Activated CD8-positive, alpha-beta memory T cell treated with anti-CD3 and anti-CD28 coated beads, Interleukin-2, amount 10 ng/mL, durations not matched to agents 7 days and 5 days (primary cell): Measurements from ENCODE around the gene GALT. TPM values are rescaled to one million over a fixed set of nuclear protein-coding genes. Genes with fewer than 3 reads are reported as not detected.

Experiments
- ATAC-seq: fragments of 150-1000 bp; cut with Tn5 transposase; one replicate; pipeline ENCODE4 v1.10.0; 2021; ENCODE audit warnings: moderate library complexity
- CTCF ChIA-PET: fragments of 350-600 bp; sonication (Branson Sonifier 250); formaldehyde crosslinking; loops from one replicate; lab custom pipeline; 2021; ENCODE audit warnings: antibody characterized with exemption; lab: Charles Lee
- DNase-seq: peaks from one replicate; pipeline ENCODE4 v3.0.0-alpha.2; 2020
- H3K27ac Mint-ChIP-seq: one replicate; pipeline ENCODE4 v1.8.0; 2021; ENCODE audit warnings: mild to moderate bottlenecking, mixed read lengths
- H3K27me3 Mint-ChIP-seq: one replicate; pipeline ENCODE4 v1.8.0; 2021; ENCODE audit warnings: mixed read lengths
- H3K36me3 Mint-ChIP-seq: one replicate; pipeline ENCODE4 v1.8.0; 2021; ENCODE audit warnings: mild to moderate bottlenecking, mixed read lengths
- H3K4me1 Mint-ChIP-seq: one replicate; pipeline ENCODE4 v1.8.0; 2021; ENCODE audit warnings: mixed read lengths
- H3K4me3 Mint-ChIP-seq: one replicate; pipeline ENCODE4 v1.8.0; 2021; ENCODE audit warnings: mild to moderate bottlenecking, moderate library complexity, mixed read lengths
- H3K9me3 Mint-ChIP-seq: one replicate; pipeline ENCODE4 v1.8.0; 2022; ENCODE audit warnings: low read depth, mixed read lengths
- total RNA-seq, 2 experiments: library from RNA; stranded (reverse); gene quantifications; one replicate each; pipeline ENCODE4 v1.2.3, GENCODE V29; 2021

GALT gene
- total RNA-seq, 2 experiments from 2014 or later: 61.0 to 71.3 TPM

GRCh38 chr9:34612788-34613390 lies 33.6 kb upstream of the GALT start:
- peaks cover 14% of the 10 kb centered on the region for H3K36me3 Mint-ChIP-seq
- H3K27ac Mint-ChIP-seq: peak overlapping the region; percentile 83
- CTCF ChIA-PET: interaction anchor here (0.6 to 16.1 kb wide), 16 partner anchors 8 to 235 kb away, joined by 3 to 293 read pairs (median 5); partner anchors contain the start of genes ARID3C, DCTN3, GALT and SIGMAR1
- peak overlapping the region; percentile 82 for H3K4me3 Mint-ChIP-seq
- no peaks in the 10 kb centered on the region for H3K9me3 Mint-ChIP-seq
- ATAC-seq (peak; percentile 54), DNase-seq (peak; percentile 83)
- H3K27me3 Mint-ChIP-seq: no peaks in the 10 kb centered on the region
- H3K4me1 Mint-ChIP-seq: peaks cover 23% of the 10 kb centered on the region

- Mint-ChIP-seq H3K36me3 (peaks cover 14% of the 10 kb centered on the region), H3K4me1 (peaks cover 37% of the 10 kb centered on the region), H3K27me3 (no peaks in the 10 kb centered on the region), H3K27ac (no peak overlapping the region), H3K9me3 (no peaks in the 10 kb centered on the region), H3K4me3 (no peak overlapping the region)
- ATAC-seq (no peak), DNase-seq (no peak)
- CTCF ChIA-PET: interaction anchor here (0.8 to 16.1 kb wide), 3 partner anchors 12 to 87 kb away, joined by 3 to 293 read pairs (median 10); partner anchors contain the start of genes ARID3C and SIGMAR1
Observed at GRCh38 chr9:34615132-34615531, 31.3 kb upstream of the GALT start.

GRCh38 chr9:34620061-34620994 lies 26.1 kb upstream of the GALT start, which contains the start of gene DCTN3:
Gene DCTN3, minus strand, starts transcription at chr9:34620495. Its CDS starts 31 bp downstream, at chr9:34620464.
- H3K4me1 Mint-ChIP-seq: peaks cover 25% of the 10 kb centered on the region
- peak within 1 kb of the TSS; percentile 89 for H3K4me3 Mint-ChIP-seq
- H3K36me3 Mint-ChIP-seq: peaks cover 6% of the 10 kb centered on the region
- no peaks in the 10 kb centered on the region for H3K9me3 Mint-ChIP-seq
- DNase-seq: peak; percentile 97
- peaks cover 28% of the 10 kb centered on the region for H3K27me3 Mint-ChIP-seq
- peak; percentile 99 for ATAC-seq
- peak within 1 kb of the TSS; percentile 81 for H3K27ac Mint-ChIP-seq
- CTCF ChIA-PET: interaction anchor here (1.1 to 16.1 kb wide), 10 partner anchors 9 to 243 kb away, joined by 3 to 293 read pairs (median 7); partner anchors contain the start of genes ARID3C, CCL27, GALT and MYORG

GRCh38 chr9:34623374-34624235 lies 22.9 kb upstream of the GALT start:
- peaks cover 60% of the 10 kb centered on the region for H3K27me3 Mint-ChIP-seq
- CTCF ChIA-PET: interaction anchor here (0.6 to 16.1 kb wide), 4 partner anchors 10 to 244 kb away, joined by 3 to 293 read pairs (median 4); partner anchors contain the start of genes ARID3C and SIGMAR1
- no peaks in the 10 kb centered on the region for H3K9me3 Mint-ChIP-seq
- H3K27ac Mint-ChIP-seq: no peak overlapping the region
- ATAC-seq: no peak
- no peak for DNase-seq
- peaks cover 3% of the 10 kb centered on the region for H3K36me3 Mint-ChIP-seq
- H3K4me1 Mint-ChIP-seq: peaks cover 27% of the 10 kb centered on the region
- no peak overlapping the region for H3K4me3 Mint-ChIP-seq

GRCh38 chr9:34624475-34625185 lies 21.8 kb upstream of the GALT start:
- CTCF ChIA-PET: interaction anchor here (0.9 to 16.1 kb wide), 3 partner anchors 10 to 12 kb away, joined by 3 to 293 read pairs (median 5); partner anchors contain the start of genes ARID3C, RPP25L and SIGMAR1
- DNase-seq (no peak), ATAC-seq (no peak)
- Mint-ChIP-seq H3K27ac (no peak overlapping the region), H3K4me3 (no peak overlapping the region), H3K36me3 (peaks cover 3% of the 10 kb centered on the region), H3K27me3 (peaks cover 67% of the 10 kb centered on the region), H3K4me1 (peaks cover 21% of the 10 kb centered on the region), H3K9me3 (no peaks in the 10 kb centered on the region)

GRCh38 chr9:34625186-34625486 lies 21.3 kb upstream of the GALT start:
- no peak overlapping the region for H3K27ac Mint-ChIP-seq
- no peak overlapping the region for H3K4me3 Mint-ChIP-seq
- peaks cover 19% of the 10 kb centered on the region for H3K4me1 Mint-ChIP-seq
- H3K27me3 Mint-ChIP-seq: peaks cover 72% of the 10 kb centered on the region
- no peak for ATAC-seq
- CTCF ChIA-PET: interaction anchor here (0.9 to 16.1 kb wide), 3 partner anchors 10 to 13 kb away, joined by 3 to 293 read pairs (median 5); partner anchors contain the start of genes ARID3C, RPP25L and SIGMAR1
- DNase-seq: no peak
- peaks cover 3% of the 10 kb centered on the region for H3K36me3 Mint-ChIP-seq
- no peaks in the 10 kb centered on the region for H3K9me3 Mint-ChIP-seq

GRCh38 chr9:34627716-34628655 lies 18.5 kb upstream of the GALT start:
- no peak overlapping the region for H3K27ac Mint-ChIP-seq
- H3K27me3 Mint-ChIP-seq: peaks cover 68% of the 10 kb centered on the region
- CTCF ChIA-PET: interaction anchor here (0.9 to 1.6 kb wide), 2 partner anchors 11 to 25 kb away, joined by 4 to 5 read pairs; no protein-coding TSS in a partner anchor
- peak overlapping the region; percentile 63 for H3K4me3 Mint-ChIP-seq
- peaks cover 13% of the 10 kb centered on the region for H3K4me1 Mint-ChIP-seq
- no peaks in the 10 kb centered on the region for H3K9me3 Mint-ChIP-seq
- peak; percentile 7 for ATAC-seq
- peaks cover 6% of the 10 kb centered on the region for H3K36me3 Mint-ChIP-seq
- no peak for DNase-seq

- H3K4me1 Mint-ChIP-seq: peaks cover 12% of the 10 kb centered on the region
- peak; percentile 72 for ATAC-seq
- CTCF ChIA-PET: interaction anchor here (0.8 to 12.5 kb wide), 5 partner anchors 10 to 251 kb away, joined by 3 to 293 read pairs (median 4); partner anchors contain the start of genes DCTN3 and RPP25L
- H3K36me3 Mint-ChIP-seq: peaks cover 6% of the 10 kb centered on the region
- no peak for DNase-seq
- H3K9me3 Mint-ChIP-seq: no peaks in the 10 kb centered on the region
- peak within 1 kb of the TSS; percentile 63 for H3K4me3 Mint-ChIP-seq
- H3K27me3 Mint-ChIP-seq: peaks cover 62% of the 10 kb centered on the region
- H3K27ac Mint-ChIP-seq: no peak within 1 kb of the TSS
Observed at GRCh38 chr9:34628656-34629490, 17.6 kb upstream of the GALT start, which contains the start of gene ARID3C. Gene ARID3C, minus strand, starts transcription at chr9:34629066. Its CDS starts 1,052 bp downstream, at chr9:34628014.

GRCh38 chr9:34629491-34629808 lies 17.0 kb upstream of the GALT start:
- Mint-ChIP-seq H3K9me3 (no peaks in the 10 kb centered on the region), H3K4me3 (peak overlapping the region; percentile 55)

GRCh38 chr9:34630402-34631154 lies 15.9 kb upstream of the GALT start:
- CTCF ChIA-PET: interaction anchor here (2.0 to 12.5 kb wide), 2 partner anchors 12 to 39 kb away, joined by 6 to 293 read pairs; partner anchors contain the start of genes DCTN3 and RPP25L
- DNase-seq (no peak), ATAC-seq (no peak)
- Mint-ChIP-seq H3K4me1 (peaks cover 22% of the 10 kb centered on the region), H3K9me3 (no peaks in the 10 kb centered on the region), H3K36me3 (peaks cover 12% of the 10 kb centered on the region), H3K27me3 (peaks cover 50% of the 10 kb centered on the region), H3K27ac (no peak overlapping the region), H3K4me3 (no peak overlapping the region)

More at GRCh38 chr9:34629491-34629808, 17.0 kb upstream of the GALT start:
- ATAC-seq (no peak), DNase-seq (no peak)
- CTCF ChIA-PET: interaction anchor here (0.8 to 12.5 kb wide), 3 partner anchors 11 to 252 kb away, joined by 3 to 293 read pairs (median 3); partner anchors contain the start of genes DCTN3 and RPP25L
- peaks cover 6% of the 10 kb centered on the region for H3K36me3 Mint-ChIP-seq
- H3K27ac Mint-ChIP-seq: no peak overlapping the region
- peaks cover 15% of the 10 kb centered on the region for H3K4me1 Mint-ChIP-seq
- peaks cover 57% of the 10 kb centered on the region for H3K27me3 Mint-ChIP-seq
